NCI-H510A (cell line): ENCODE data around the gene SLPI.

Experiments
- DNase-seq: peaks from one replicate; lab custom pipeline; 2025; lab: John Stamatoyannopoulos, UW

Gene SLPI

GRCh38 chr20:45212836-45213235 lies 41.5 kb downstream of the SLPI start:
- no peak for DNase-seq

GRCh38 chr20:45211569-45212474 lies 42.5 kb downstream of the SLPI start:
- no peak for DNase-seq

- DNase-seq = no peak
Observed at GRCh38 chr20:45209924-45210323, 44.4 kb downstream of the SLPI start.

- no peak for DNase-seq
Observed at GRCh38 chr20:45206725-45207124, 47.6 kb downstream of the SLPI start, which contains the start of gene SEMG1. TSS of gene SEMG1 (plus strand) at chr20:45207033. CDS start at chr20:45207054, 21 bp downstream.
